Measurements from ENCODE around the gene SBF2. TPM values are rescaled to one million over a fixed set of nuclear protein-coding genes. Genes with fewer than 3 reads are reported as not detected.

Gene SBF2
- polyA plus RNA-seq, 1 donor (not counting 4 experiments of a cell fraction or from before 2014, with no cell fraction given) = 24.5 TPM

GRCh38 chr11:9799886-9800285, 494.1 kb downstream of the SBF2 start:
- Histone ChIP-seq H3K9me3 (ENCODE audit: control insufficient read depth, low read depth, low read length) (no peaks in the 10 kb centered on the region), H3K9ac (ENCODE audit: control insufficient read depth, extremely low read depth, insufficient read depth, low read length) (no peak overlapping the region), H3K79me2 (ENCODE audit: control insufficient read depth, insufficient read depth, low read length) (no peaks in the 10 kb centered on the region), H3K27me3 (ENCODE audit: control insufficient read depth, extremely low read depth, insufficient read depth, low read length) (no peaks in the 10 kb centered on the region), H3K4me3 (ENCODE audit: control insufficient read depth in 2 of 3, extremely low read depth in 1 of 3, insufficient read depth in 2 of 3, low read depth in 1 of 3, low read length in 3 of 3) (no peak overlapping the region), H4K20me1 (ENCODE audit: control insufficient read depth, extremely low read depth, insufficient read depth, low read length) (no peaks in the 10 kb centered on the region), H3K4me2 (ENCODE audit: control insufficient read depth, extremely low read depth, insufficient read depth, low read depth, low read length) (no peak overlapping the region), H3K36me3 (ENCODE audit: control insufficient read depth in 2 of 2, extremely low read depth in 1 of 2, insufficient read depth in 2 of 2, low read length in 2 of 2) (peaks cover 0 to 3% of the 10 kb centered on the region in 2 experiments), H3K4me1 (ENCODE audit: control insufficient read depth, extremely low read depth, insufficient read depth, low read length) (peaks cover 26% of the 10 kb centered on the region), H3K9me1 (ENCODE audit: control insufficient read depth, extremely low read depth, insufficient read depth, low read length) (no peaks in the 10 kb centered on the region), H2AFZ (ENCODE audit: control insufficient read depth, low read length) (no peak overlapping the region), H3K27ac (ENCODE audit: control insufficient read depth, insufficient read depth, low read length) (no peak overlapping the region)
- dilution Hi-C loops (cut with MboI; ENCODE audit: extremely low pct_ligation_motif_present, low sequenced_read_pairs) = no loop called here
- FAIRE-seq (no peak), DNase-seq (ENCODE audit: low read depth, low spot score) (no peak)
- TF ChIP-seq EZH2 (IDR thresholded peaks at IDR 0.05; ENCODE audit: low read length) = no peak
- TF ChIP-seq CTCF (optimal IDR thresholded peaks at IDR 0.05 in 1 of 3, IDR thresholded peaks at IDR 0.05 in 1 of 3, conservative IDR thresholded peaks at IDR 0.05 in 1 of 3; ENCODE audit: extremely low read depth in 1 of 3, insufficient read depth in 2 of 3, low read length in 3 of 3) = no peak

GRCh38 chr11:9797300-9797699, 496.7 kb downstream of the SBF2 start:
- Histone ChIP-seq H3K9ac (ENCODE audit: control insufficient read depth, extremely low read depth, insufficient read depth, low read length) (no peak overlapping the region), H3K79me2 (ENCODE audit: control insufficient read depth, insufficient read depth, low read length) (no peaks in the 10 kb centered on the region), H4K20me1 (ENCODE audit: control insufficient read depth, extremely low read depth, insufficient read depth, low read length) (no peaks in the 10 kb centered on the region), H3K27me3 (ENCODE audit: control insufficient read depth, extremely low read depth, insufficient read depth, low read length) (no peaks in the 10 kb centered on the region), H3K4me1 (ENCODE audit: control insufficient read depth, extremely low read depth, insufficient read depth, low read length) (peaks cover 10% of the 10 kb centered on the region), H3K27ac (ENCODE audit: control insufficient read depth, insufficient read depth, low read length) (no peak overlapping the region), H3K4me3 (ENCODE audit: control insufficient read depth in 2 of 3, extremely low read depth in 1 of 3, insufficient read depth in 2 of 3, low read depth in 1 of 3, low read length in 3 of 3) (no peak overlapping the region), H3K9me1 (ENCODE audit: control insufficient read depth, extremely low read depth, insufficient read depth, low read length) (no peaks in the 10 kb centered on the region), H3K9me3 (ENCODE audit: control insufficient read depth, low read depth, low read length) (no peaks in the 10 kb centered on the region), H3K36me3 (ENCODE audit: control insufficient read depth in 2 of 2, extremely low read depth in 1 of 2, insufficient read depth in 2 of 2, low read length in 2 of 2) (peaks cover 0 to 2% of the 10 kb centered on the region in 2 experiments), H2AFZ (ENCODE audit: control insufficient read depth, low read length) (no peak overlapping the region), H3K4me2 (ENCODE audit: control insufficient read depth, extremely low read depth, insufficient read depth, low read depth, low read length) (no peak overlapping the region)
- FAIRE-seq = no peak
- TF ChIP-seq EZH2 (IDR thresholded peaks at IDR 0.05; ENCODE audit: low read length) = no peak
- no peak for TF ChIP-seq CTCF (optimal IDR thresholded peaks at IDR 0.05 in 1 of 3, IDR thresholded peaks at IDR 0.05 in 1 of 3, conservative IDR thresholded peaks at IDR 0.05 in 1 of 3; ENCODE audit: extremely low read depth in 1 of 3, insufficient read depth in 2 of 3, low read length in 3 of 3)
- DNase-seq (ENCODE audit: low read depth, low spot score) = no peak
- dilution Hi-C loops (cut with MboI; ENCODE audit: extremely low pct_ligation_motif_present, low sequenced_read_pairs) = no loop called here

Measured in keratinocyte (primary cell).